IMR-90 (cell line): ENCODE measurements around the gene TSEN15. TPM values are rescaled to one million over a fixed set of nuclear protein-coding genes. Genes with fewer than 3 reads are reported as not detected.
A peak's percentile ranks its signal among the peaks of the same experiment; 100 is the strongest.

Source experiments
- ATAC-seq: fragments of 200-7000 bp; cut with Tn5 transposase; 2 replicates; pipeline ENCODE4 v1.9.1; 2020; ENCODE audit warnings: low read depth, mild to moderate bottlenecking, moderate library complexity
- BruUV-seq: library from RNA; stranded (reverse); fragments of 400-500 nt; replicated peaks from 2 replicates; lab custom pipeline; 2021; lab: Mats Ljungman, UMichigan
- CTCF ChIA-PET: fragments of 300-600 bp; formaldehyde crosslinking; extraction: SDS; loops from one replicate; lab custom pipeline; 2021; ENCODE audit warnings: antibody characterized with exemption; lab: Yijun Ruan, JAX
- POLR2A ChIA-PET: fragments of 300-600 bp; sonication (Branson Sonifier 250); formaldehyde crosslinking; loops from one replicate; lab custom pipeline; 2022; ENCODE audit warnings: antibody characterized with exemption; ENCODE audit not compliant: unreplicated experiment; lab: Charles Lee
- DNase-seq: peaks from one replicate; pipeline ENCODE4 v3.0.0; 2013
- H2AFZ ChIP-seq: replicated peaks from 2 replicates; pipeline ENCODE3; 2013; ENCODE audit warnings: low read length, mild to moderate bottlenecking; ENCODE audit not compliant: poor library complexity
- H2AK5ac ChIP-seq: 2 replicates; pipeline ENCODE4 v1.6.1; 2013; ENCODE audit warnings: low read depth, low read length, inconsistent platforms
- H2AK9ac ChIP-seq: replicated peaks from 2 replicates; pipeline ENCODE3; 2013; ENCODE audit warnings: mild to moderate bottlenecking, low read depth, low read length, moderate library complexity; ENCODE audit not compliant: poor library complexity
- H2BK120ac ChIP-seq: 2 replicates; pipeline ENCODE4 v1.6.1; 2013; ENCODE audit warnings: low read depth, low read length, inconsistent platforms
- H2BK15ac ChIP-seq: 3 replicates; pipeline ENCODE4 v1.6.1; 2013; ENCODE audit warnings: low read depth, low read length, inconsistent platforms
- H2BK20ac ChIP-seq: 2 replicates; pipeline ENCODE4 v1.6.1; 2013; ENCODE audit warnings: low read depth, mild to moderate bottlenecking, inconsistent platforms, low read length, moderate library complexity
- H2BK5ac ChIP-seq: 2 replicates; pipeline ENCODE4 v1.6.1; 2013; ENCODE audit warnings: mild to moderate bottlenecking, low read depth, low read length, inconsistent platforms; ENCODE audit not compliant: poor library complexity, severe bottlenecking
- H3K14ac ChIP-seq: replicated peaks from 2 replicates; pipeline ENCODE4 v1.6.1; 2013; ENCODE audit warnings: low read depth, low read length, inconsistent platforms
- H3K18ac ChIP-seq: 2 replicates; pipeline ENCODE4 v1.6.1; 2013; ENCODE audit warnings: low read depth, low read length, control low read depth
- H3K23ac ChIP-seq: 2 replicates; pipeline ENCODE4 v1.6.1; 2013; ENCODE audit warnings: low read depth, low read length, inconsistent platforms
- H3K27ac ChIP-seq: 2 replicates; pipeline ENCODE4 v1.5.1; 2013; ENCODE audit warnings: mild to moderate bottlenecking, control low read depth, low read length; ENCODE audit not compliant: insufficient read depth
- H3K27me3 ChIP-seq: 2 replicates; pipeline ENCODE4 v1.6.1; 2013; ENCODE audit warnings: low read length; ENCODE audit not compliant: control insufficient read depth, insufficient read depth
- H3K36me3 ChIP-seq: 2 replicates; pipeline ENCODE4 v1.6.1; 2013; ENCODE audit warnings: low read length, mixed read lengths; ENCODE audit not compliant: control insufficient read depth, insufficient read depth
- H3K4ac ChIP-seq: 2 replicates; pipeline ENCODE4 v1.6.1; 2013; ENCODE audit warnings: low read depth, low read length, inconsistent platforms
- H3K4me1 ChIP-seq: 2 replicates; pipeline ENCODE4 v1.6.1; 2013; ENCODE audit warnings: low read length, mixed read lengths; ENCODE audit not compliant: control insufficient read depth, insufficient read depth
- H3K4me2 ChIP-seq: 2 replicates; pipeline ENCODE4 v1.6.1; 2013; ENCODE audit warnings: low read depth, mild to moderate bottlenecking, control low read depth, low read length, moderate library complexity
- H3K4me3 ChIP-seq: 2 replicates; pipeline ENCODE4 v1.5.1; 2013; ENCODE audit warnings: low read depth, mild to moderate bottlenecking, control low read depth, low read length, moderate library complexity; ENCODE audit not compliant: insufficient read depth
- H3K56ac ChIP-seq: 2 replicates; pipeline ENCODE4 v1.6.1; 2013; ENCODE audit warnings: low read length, inconsistent platforms; ENCODE audit not compliant: insufficient read depth; ENCODE audit errors: extremely low read depth
- H3K79me1 ChIP-seq, 2 experiments: 2 replicates each; pipeline ENCODE4 v1.6.1; 2013; ENCODE audit warnings: low read length in 2 of 2, inconsistent platforms in 1 of 2, low read depth in 1 of 2
- H3K9ac ChIP-seq: 2 replicates; pipeline ENCODE4 v1.6.1; 2013; ENCODE audit warnings: low read depth, low read length, control low read depth
- H3K9me1 ChIP-seq: 2 replicates; pipeline ENCODE4 v1.6.1; 2013; ENCODE audit warnings: low read length, inconsistent platforms; ENCODE audit not compliant: insufficient read depth
- H3K9me3 ChIP-seq: 2 replicates; pipeline ENCODE4 v1.6.1; 2013; ENCODE audit warnings: low read length; ENCODE audit not compliant: control insufficient read depth, insufficient read depth
- H4K20me1 ChIP-seq: 2 replicates; pipeline ENCODE4 v1.6.1; 2013; ENCODE audit warnings: low read length, inconsistent platforms; ENCODE audit not compliant: insufficient read depth
- H4K5ac ChIP-seq: 2 replicates; pipeline ENCODE4 v1.6.1; 2013; ENCODE audit warnings: mild to moderate bottlenecking, low read depth, low read length, control low read depth
- H4K8ac ChIP-seq, 2 experiments: 2 replicates each; pipeline ENCODE4 v1.6.1; 2013; ENCODE audit warnings: low read depth in 2 of 2, low read length in 2 of 2, control low read depth in 1 of 2, inconsistent platforms in 1 of 2
- H4K91ac ChIP-seq: 2 replicates; pipeline ENCODE4 v1.6.1; 2013; ENCODE audit warnings: low read depth, low read length, inconsistent platforms; ENCODE audit not compliant: insufficient read depth
- BHLHE40 ChIP-seq: fragments of 150-350 bp; IDR thresholded peaks from 2 replicates; pipeline ENCODE4 v1.6.1; 2016; ENCODE audit warnings: mild to moderate bottlenecking, low read depth, low read length
- CEBPB ChIP-seq: IDR thresholded peaks from 2 replicates; pipeline ENCODE4 v1.6.1; 2012; ENCODE audit warnings: low read depth, low read length, improper control_type of control experiment
- CHD1 ChIP-seq: IDR thresholded peaks from 2 replicates; pipeline ENCODE4 v1.6.1; 2012; ENCODE audit warnings: low read depth, low read length, improper control_type of control experiment
- CTCF ChIP-seq: conservative IDR thresholded peaks from 2 replicates; pipeline ENCODE4 v1.5.1; 2012; ENCODE audit warnings: mild to moderate bottlenecking, low read depth, low read length, improper control_type of control experiment
- ELK1 ChIP-seq: fragments of 150-350 bp; IDR thresholded peaks from 2 replicates; pipeline ENCODE4 v1.6.1; 2016; ENCODE audit warnings: low read depth, mild to moderate bottlenecking, low read length, moderate library complexity, borderline replicate concordance
- FOS ChIP-seq: fragments of 150-350 bp; IDR thresholded peaks from 2 replicates; pipeline ENCODE4 v1.6.1; 2016; ENCODE audit warnings: low read depth, low read length
- MAFK ChIP-seq: IDR thresholded peaks from 2 replicates; pipeline ENCODE4 v1.6.1; 2012; ENCODE audit warnings: low read depth, low read length, improper control_type of control experiment
- NFE2L2 ChIP-seq: fragments of 150-350 bp; IDR thresholded peaks from 2 replicates; pipeline ENCODE4 v1.6.1; 2016; ENCODE audit warnings: low read depth, mild to moderate bottlenecking, low read length
- RFX5 ChIP-seq: IDR thresholded peaks from 2 replicates; pipeline ENCODE4 v1.8.0; 2012; ENCODE audit warnings: low read depth, mild to moderate bottlenecking, low read length, moderate library complexity
- USF2 ChIP-seq: fragments of 150-350 bp; IDR thresholded peaks from 2 replicates; pipeline ENCODE4 v1.6.1; 2017; ENCODE audit warnings: mild to moderate bottlenecking, antibody characterized with exemption, low read length, low read depth
- WGBS, 2 experiments: methylation state at CpG; one replicate each; pipeline versions ENCODE4 v1.1.5 to v1.1.7; 2013; ENCODE audit warnings: missing lambda C conversion rate in 2 of 2; ENCODE audit not compliant: insufficient read length in 1 of 2; ENCODE audit errors: extremely low coverage in 2 of 2; 5-methylcytosine and 5-hydroxymethylcytosine counted together
- dilution Hi-C: fragments of 300-500 bp; cut with HindIII; formaldehyde crosslinking; loops from one replicate; pipeline ENCODE4 v1.14.3; 2018; ENCODE audit warnings: low sequenced_read_pairs; ENCODE audit not compliant: unreplicated experiment
- in situ Hi-C: fragments of 300-500 bp; cut with MboI; formaldehyde crosslinking; loops from 3 replicates; pipeline ENCODE4 v1.14.3; 2019; ENCODE audit warnings: low sequenced_read_pairs, inconsistent platforms, mixed read lengths
- intact Hi-C: fragments of 100-400 bp; cut with micrococcal nuclease; formaldehyde crosslinking; loops from 2 replicates; pipeline ENCODE4 v1.10.0; 2022
- polyA plus RNA-seq, 3 experiments: library from polyadenylated mRNA; depleted of rRNA; stranded (reverse); fragments of >200 nt; gene quantifications; 2 replicates each; pipeline ENCODE4 v1.2.3, GENCODE V29; 2012; ENCODE audit warnings: low replicate concordance in 1 of 3
- total RNA-seq: library from RNA; depleted of rRNA; stranded (reverse); fragments of >200 nt; gene quantifications from 2 replicates; pipeline ENCODE4 v1.2.3, GENCODE V29; 2012

The TSEN15 gene
- total and polyA plus RNA-seq, 2 of the 4 experiments (the other 2 are of a cell fraction): 32.4 to 45.0 TPM

GRCh38 chr1:184005506-184005905 lies 46.0 kb upstream of the TSEN15 start:
- Histone ChIP-seq H3K79me1 (peaks cover 0 to 11% of the 10 kb centered on the region in 2 experiments; a peak in 2 of 4 replicates), H3K4ac (no peak overlapping the region), H2BK120ac (no peak overlapping the region), H3K27me3 (no peaks in the 10 kb centered on the region), H3K23ac (no peak overlapping the region), H3K14ac (0 out of 2 replicates have a peak overlapping the region, but pooled peaks have one; percentile 44), H4K20me1 (no peaks in the 10 kb centered on the region), H4K5ac (no peak overlapping the region), H2BK20ac (no peak overlapping the region), H3K9ac (no peak overlapping the region), H3K9me1 (0 out of 2 replicates have a peak, but pooled peaks cover 4% of the 10 kb centered on the region), H4K91ac (no peak overlapping the region), H3K4me3 (no peak overlapping the region), H3K36me3 (no peaks in the 10 kb centered on the region), H2AK9ac (no peak overlapping the region), H2BK15ac (0 out of 3 replicates have a peak overlapping the region, but pooled peaks have one; percentile 2), H3K18ac (no peak overlapping the region), H3K4me1 (peaks cover 2% of the 10 kb centered on the region; the same call in 1 of the 2 replicates), H2BK5ac (no peak overlapping the region), H2AK5ac (peak overlapping the region; percentile 4; the same call in 1 of the 2 replicates), H4K8ac (no peak overlapping the region), H3K4me2 (no peak overlapping the region), H2AFZ (no peak overlapping the region), H3K27ac (no peak overlapping the region), H3K9me3 (no peaks in the 10 kb centered on the region), H3K56ac (no peak overlapping the region)
- intact Hi-C loops (no loop called here), dilution Hi-C loops (no loop called here), in situ Hi-C loops (no loop called here)
- no TSS peak for BruUV-seq
- CTCF ChIA-PET: no interaction called here
- TF ChIP-seq ELK1: no peak
- no peak for TF ChIP-seq CTCF
- no peak for TF ChIP-seq NFE2L2
- TF ChIP-seq BHLHE40: no peak
- no peak for TF ChIP-seq FOS
- TF ChIP-seq CEBPB: no peak
- TF ChIP-seq RFX5: no peak
- no peak for TF ChIP-seq CHD1
- TF ChIP-seq USF2: no peak
- TF ChIP-seq MAFK: no peak
- ATAC-seq: no peak
- DNase-seq: no peak
- 100% methylated on average over 1 of the region's 4 CpGs; no CpG with 5 or more reads in 1 of the 2 experiments for whole genome bisulfite sequencing, 2 experiments
- POLR2A ChIA-PET: no interaction called here
